Measurements from ENCODE around the gene OSBPL1A.

Gene OSBPL1A

GRCh38 chr18:24112874-24113615, 284.6 kb downstream of the OSBPL1A start:
- ATAC-seq = peak; percentile 82
- H3K9me3 Mint-ChIP-seq = no peaks in the 10 kb centered on the region
- no peak overlapping the region for H3K4me3 Mint-ChIP-seq
- peaks cover 59% of the 10 kb centered on the region for H3K36me3 Mint-ChIP-seq
- no peak for DNase-seq (ENCODE audit: low spot score in 2 of 2)
- peaks cover 45% of the 10 kb centered on the region for H3K4me1 Mint-ChIP-seq
- H3K27ac Mint-ChIP-seq = peak overlapping the region; percentile 86

GRCh38 chr18:24112464-24112863, 285.2 kb downstream of the OSBPL1A start:
- peaks cover 57% of the 10 kb centered on the region for H3K36me3 Mint-ChIP-seq
- H3K4me1 Mint-ChIP-seq = peaks cover 48% of the 10 kb centered on the region
- H3K27ac Mint-ChIP-seq = peak overlapping the region; percentile 86
- DNase-seq (ENCODE audit: low spot score in 2 of 2) (no peak), ATAC-seq (no peak)
- no peak overlapping the region for H3K4me3 Mint-ChIP-seq
- H3K9me3 Mint-ChIP-seq = no peaks in the 10 kb centered on the region
